GM13977 (cell line): Measurements from ENCODE around the gene DLL1.

ENCODE experiments used
- DNase-seq: peaks from one replicate; pipeline ENCODE4 v3.0.0; 2012; ENCODE audit warnings: low spot score
- CTCF ChIP-seq: IDR thresholded peaks from 2 replicates; pipeline ENCODE4 v1.5.1; 2012; ENCODE audit warnings: mild to moderate bottlenecking, control low read depth; ENCODE audit not compliant: insufficient read depth; ENCODE audit errors: extremely low read depth, missing control alignments
- in situ Hi-C: fragments of 300-500 bp; cut with MboI; formaldehyde crosslinking; loops from one replicate; pipeline ENCODE4 v1.12.0; 2022; ENCODE audit warnings: low sequenced_read_pairs, low pct_unique_long_range_greater_than_20kb, mixed read lengths, inconsistent platforms; ENCODE audit not compliant: unreplicated experiment

The DLL1 gene

GRCh38 chr6:170247178-170247701 lies 43.6 kb downstream of the DLL1 start:
- in situ Hi-C loops = no loop called here
- no peak for TF ChIP-seq CTCF
- DNase-seq = no peak

- in situ Hi-C loops = no loop called here
Measured at GRCh38 chr6:170245475-170245992, 45.3 kb downstream of the DLL1 start.

GRCh38 chr6:170244721-170245474 lies 46.0 kb downstream of the DLL1 start:
- TF ChIP-seq CTCF = no peak
- DNase-seq = no peak
- in situ Hi-C loops = no loop called here

More at GRCh38 chr6:170245475-170245992, 45.3 kb downstream of the DLL1 start:
- TF ChIP-seq CTCF = no peak
- no peak for DNase-seq

GRCh38 chr6:170243791-170244291 lies 47.0 kb downstream of the DLL1 start:
- DNase-seq = no peak
- in situ Hi-C loops = no loop called here

GRCh38 chr6:170243386-170243785 lies 47.5 kb downstream of the DLL1 start:
- in situ Hi-C loops = no loop called here
- TF ChIP-seq CTCF = no peak
- DNase-seq = no peak

More at GRCh38 chr6:170243791-170244291, 47.0 kb downstream of the DLL1 start:
- TF ChIP-seq CTCF = no peak

GRCh38 chr6:170238741-170239565 lies 51.9 kb downstream of the DLL1 start:
- DNase-seq = no peak
- in situ Hi-C loops = no loop called here
- TF ChIP-seq CTCF = no peak
